ENCODE measurements around the gene FFAR4.

GRCh38 chr10:93518531-93518930 is 47.9 kb upstream of the FFAR4 start:
- TF ChIP-seq CTCF (IDR thresholded peaks at IDR 0.05) (no peak), POLR2A (IDR thresholded peaks at IDR 0.05; ENCODE audit: low read depth) (no peak)

Measured in esophagus muscularis mucosa (tissue), 3 donors.